ENCODE data around the gene TTC27.

DNA sequence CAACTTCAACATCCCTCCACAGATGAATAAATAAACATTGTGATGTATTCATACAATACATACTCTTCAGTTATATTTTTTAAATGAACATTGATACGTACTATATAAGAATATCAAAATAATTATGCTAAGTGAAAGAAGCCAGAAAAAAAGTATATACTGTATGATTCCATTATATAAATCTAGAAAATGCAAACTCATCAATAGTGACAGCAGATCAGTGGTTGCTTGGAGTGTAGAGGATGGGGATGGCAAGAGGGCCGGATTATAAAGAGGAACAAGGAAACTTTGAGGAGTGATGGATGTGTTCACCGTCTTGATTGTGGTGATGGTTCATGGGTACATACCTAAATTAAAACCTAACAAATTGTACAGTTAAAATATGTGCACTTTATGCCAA is 3.0 kb upstream of the TTC27 start:
- no peak for TF ChIP-seq POLR2AphosphoS5 (IDR thresholded peaks at IDR 0.05)
- TF ChIP-seq CTCF (IDR thresholded peaks at IDR 0.05): no peak
